ENCODE results near the gene CTAG1A. TPM values are rescaled to one million over a fixed set of nuclear protein-coding genes. Genes with fewer than 3 reads are reported as not detected.

The CTAG1A gene
- total and polyA plus RNA-seq, 7 donors: not detected

- Histone ChIP-seq H3K9me3 (no peaks in the 10 kb centered on the region), H3K27me3 (ENCODE audit: insufficient read depth in 3 of 3, low read length in 2 of 3) (peaks cover 0 to under 1% (median 0%) of the 10 kb centered on the region in 3 donors), H3K4me1 (no peaks in the 10 kb centered on the region), H3K36me3 (ENCODE audit: insufficient read depth in 1 of 2, low read depth in 1 of 2) (no peaks in the 10 kb centered on the region), H3K27ac (no peak overlapping the region), H3K4me3 (no peak overlapping the region)
- no peak for DNase-seq
- no peak for ATAC-seq
- intact Hi-C loops (cut with DNase I): no loop called here
- WGBS, 3 donors: 76 to 82% (median 77%) methylated on average over 6 to 13 of the region's 13 CpGs
- no peak for TF ChIP-seq CTCF (IDR thresholded peaks at IDR 0.05)
These were observed 17.3 kb downstream of the CTAG1A start for GRCh38 chrX:154602226-154602625.

GRCh38 chrX:154602766-154603437 is 18.0 kb downstream of the CTAG1A start:
- no peak overlapping the region for H3K27ac ChIP-seq
- intact Hi-C loops (cut with DNase I): no loop called here
- ATAC-seq (no peak), DNase-seq (no peak)
- H3K4me1 ChIP-seq: no peaks in the 10 kb centered on the region
- H3K36me3 ChIP-seq (ENCODE audit: insufficient read depth in 1 of 2, low read depth in 1 of 2): no peaks in the 10 kb centered on the region
- H3K27me3 ChIP-seq (ENCODE audit: insufficient read depth in 3 of 3, low read length in 2 of 3): peaks cover 0 to 6% (median 0%) of the 10 kb centered on the region in 3 donors
- TF ChIP-seq CTCF (IDR thresholded peaks at IDR 0.05): no peak
- no peaks in the 10 kb centered on the region for H3K9me3 ChIP-seq
- 83 to 88% (median 87%) methylated on average over 18 of the region's 18 CpGs for WGBS, 3 donors
- H3K4me3 ChIP-seq: no peak overlapping the region

- Histone ChIP-seq H3K4me3 (no peak overlapping the region), H3K27me3 (ENCODE audit: insufficient read depth in 3 of 3, low read length in 2 of 3) (peaks cover 0 to 6% (median 0%) of the 10 kb centered on the region in 3 donors), H3K4me1 (no peaks in the 10 kb centered on the region), H3K9me3 (no peaks in the 10 kb centered on the region), H3K36me3 (ENCODE audit: insufficient read depth in 1 of 2, low read depth in 1 of 2) (no peaks in the 10 kb centered on the region), H3K27ac (no peak overlapping the region)
- ATAC-seq (peak in 2 of 4 donors; percentile 74 to 77), DNase-seq (no peak)
- intact Hi-C loops (cut with DNase I): no loop called here
- no peak for TF ChIP-seq CTCF (IDR thresholded peaks at IDR 0.05)
- WGBS, 3 donors: 66 to 80% (median 72%) methylated on average over 11 to 13 of the region's 13 CpGs
These were observed 18.8 kb downstream of the CTAG1A start for GRCh38 chrX:154603438-154604430.

- Histone ChIP-seq H3K27ac (no peak overlapping the region), H3K4me3 (no peak overlapping the region), H3K4me1 (no peaks in the 10 kb centered on the region), H3K9me3 (no peaks in the 10 kb centered on the region), H3K27me3 (ENCODE audit: insufficient read depth in 3 of 3, low read length in 2 of 3) (peaks cover 0 to 6% (median 0%) of the 10 kb centered on the region in 3 donors), H3K36me3 (ENCODE audit: insufficient read depth in 1 of 2, low read depth in 1 of 2) (no peaks in the 10 kb centered on the region)
- intact Hi-C loops (cut with DNase I): no loop called here
- WGBS, 3 donors: 82 to 89% (median 82%) methylated on average over 6 of the region's 6 CpGs
- DNase-seq: no peak
- ATAC-seq: no peak
- no peak for TF ChIP-seq CTCF (IDR thresholded peaks at IDR 0.05)
These were observed 20.6 kb downstream of the CTAG1A start for GRCh38 chrX:154605566-154605965.
